ENCODE measurements around the gene OR2M4.

- TF ChIP-seq POLR2A (IDR thresholded peaks at IDR 0.05) (no peak), CTCF (IDR thresholded peaks at IDR 0.05) (no peak)
These were observed 57.2 kb downstream of the OR2M4 start for GRCh38 chr1:248288391-248288790.
